PFSK-1 (cell line): ENCODE data around the gene MYOT.

Source experiments
- FOXP2 ChIP-seq: optimal IDR thresholded peaks from 2 replicates; pipeline ENCODE3; 2011; ENCODE audit warnings: borderline replicate concordance, control low read depth, inconsistent platforms; ENCODE audit not compliant: insufficient read depth; ENCODE audit errors: extremely low read length, extremely low read depth
- POLR2AphosphoS5 ChIP-seq: IDR thresholded peaks from 2 replicates; pipeline ENCODE4 v1.6.1; 2012; ENCODE audit warnings: low read depth, mild to moderate bottlenecking, control low read depth, low read length, moderate library complexity
- SIN3A ChIP-seq: IDR thresholded peaks from 2 replicates; pipeline ENCODE4 v1.6.1; 2012; ENCODE audit warnings: mild to moderate bottlenecking, low read length, moderate library complexity, borderline replicate concordance; ENCODE audit not compliant: insufficient read depth
- TAF1 ChIP-seq: IDR thresholded peaks from 2 replicates; pipeline ENCODE4 v1.6.1; 2012; ENCODE audit warnings: low read length, control low read depth, borderline replicate concordance; ENCODE audit not compliant: insufficient read depth
- TF ChIP-seq, protein P1 (sequence below), 2 experiments: IDR thresholded peaks; 2 replicates each; pipeline versions ENCODE4 v1.6.1 to v1.8.0; 2011 to 2012; ENCODE audit warnings: low read depth in 2 of 2, low read length in 2 of 2, control low read depth in 1 of 2, inconsistent platforms in 1 of 2, mild to moderate bottlenecking in 1 of 2, moderate library complexity in 1 of 2; ENCODE audit not compliant: insufficient read depth in 1 of 2

MYOT gene

DNA sequence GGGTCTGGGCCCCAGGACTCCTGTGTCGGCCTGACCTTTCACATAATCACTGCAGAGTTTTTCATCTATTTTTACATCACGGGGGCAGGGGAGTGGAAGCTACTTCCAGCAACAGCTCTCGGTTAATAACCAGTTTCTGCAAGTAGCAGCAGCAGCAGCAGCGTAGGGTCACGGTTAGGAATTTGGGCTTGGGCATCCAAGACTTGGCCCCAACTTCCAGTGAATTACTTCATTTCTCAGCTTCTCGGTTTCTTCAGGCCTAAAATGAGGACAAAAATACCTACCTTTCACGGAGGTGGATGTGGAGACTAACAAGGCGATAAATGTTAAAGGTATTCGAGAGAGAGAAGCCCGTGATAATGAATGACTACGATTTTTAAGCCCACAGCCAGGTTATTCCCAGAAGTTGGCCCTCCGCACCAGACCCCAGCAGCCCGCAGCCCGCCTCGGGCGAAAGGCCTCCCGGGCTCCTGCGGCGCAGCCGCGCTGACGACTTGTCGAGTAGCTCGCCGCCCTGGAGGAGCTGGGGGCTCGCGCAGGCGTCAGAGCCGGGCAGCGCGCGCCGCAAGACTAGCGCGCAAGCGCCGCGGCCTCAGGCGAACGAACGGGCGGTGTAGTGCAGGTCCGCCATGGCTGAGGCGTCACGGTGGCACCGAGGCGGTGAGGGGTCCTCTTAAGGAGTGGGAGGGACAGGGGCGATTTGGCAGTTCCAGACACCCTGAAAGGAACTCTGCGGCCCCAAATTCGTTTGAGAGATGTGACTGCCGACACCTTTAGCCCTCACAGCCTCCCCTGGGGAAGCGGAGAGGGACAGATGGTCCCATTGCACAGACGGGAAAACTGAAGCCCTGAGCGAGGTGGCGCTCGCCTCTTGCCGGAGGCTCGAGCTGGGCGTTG lies 21.5 kb downstream of the MYOT start, which contains the start of gene PKD2L2:
TSS of gene PKD2L2 (plus strand) at position 595 of the 897 bp plus-strand sequence. CDS start at position 630, 35 bp downstream.
- TF ChIP-seq FOXP2 (no peak), TAF1 (no peak), SIN3A (no peak), POLR2AphosphoS5 (no peak)
- TF ChIP-seq, protein P1, sequence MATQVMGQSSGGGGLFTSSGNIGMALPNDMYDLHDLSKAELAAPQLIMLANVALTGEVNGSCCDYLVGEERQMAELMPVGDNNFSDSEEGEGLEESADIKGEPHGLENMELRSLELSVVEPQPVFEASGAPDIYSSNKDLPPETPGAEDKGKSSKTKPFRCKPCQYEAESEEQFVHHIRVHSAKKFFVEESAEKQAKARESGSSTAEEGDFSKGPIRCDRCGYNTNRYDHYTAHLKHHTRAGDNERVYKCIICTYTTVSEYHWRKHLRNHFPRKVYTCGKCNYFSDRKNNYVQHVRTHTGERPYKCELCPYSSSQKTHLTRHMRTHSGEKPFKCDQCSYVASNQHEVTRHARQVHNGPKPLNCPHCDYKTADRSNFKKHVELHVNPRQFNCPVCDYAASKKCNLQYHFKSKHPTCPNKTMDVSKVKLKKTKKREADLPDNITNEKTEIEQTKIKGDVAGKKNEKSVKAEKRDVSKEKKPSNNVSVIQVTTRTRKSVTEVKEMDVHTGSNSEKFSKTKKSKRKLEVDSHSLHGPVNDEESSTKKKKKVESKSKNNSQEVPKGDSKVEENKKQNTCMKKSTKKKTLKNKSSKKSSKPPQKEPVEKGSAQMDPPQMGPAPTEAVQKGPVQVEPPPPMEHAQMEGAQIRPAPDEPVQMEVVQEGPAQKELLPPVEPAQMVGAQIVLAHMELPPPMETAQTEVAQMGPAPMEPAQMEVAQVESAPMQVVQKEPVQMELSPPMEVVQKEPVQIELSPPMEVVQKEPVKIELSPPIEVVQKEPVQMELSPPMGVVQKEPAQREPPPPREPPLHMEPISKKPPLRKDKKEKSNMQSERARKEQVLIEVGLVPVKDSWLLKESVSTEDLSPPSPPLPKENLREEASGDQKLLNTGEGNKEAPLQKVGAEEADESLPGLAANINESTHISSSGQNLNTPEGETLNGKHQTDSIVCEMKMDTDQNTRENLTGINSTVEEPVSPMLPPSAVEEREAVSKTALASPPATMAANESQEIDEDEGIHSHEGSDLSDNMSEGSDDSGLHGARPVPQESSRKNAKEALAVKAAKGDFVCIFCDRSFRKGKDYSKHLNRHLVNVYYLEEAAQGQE (IDR thresholded peaks at IDR 0.05; ENCODE audit: insufficient read depth in 1 of 2, low read depth in 2 of 2, low read length in 2 of 2): no peak

GRCh38 chr5:137890845-137891244 lies 23.2 kb downstream of the MYOT start:
- no peak for TF ChIP-seq FOXP2
- no peak for TF ChIP-seq TAF1
- TF ChIP-seq SIN3A: no peak
- TF ChIP-seq, protein P1 (IDR thresholded peaks at IDR 0.05; ENCODE audit: insufficient read depth in 1 of 2, low read depth in 2 of 2, low read length in 2 of 2): no peak
- TF ChIP-seq POLR2AphosphoS5: no peak

DNA sequence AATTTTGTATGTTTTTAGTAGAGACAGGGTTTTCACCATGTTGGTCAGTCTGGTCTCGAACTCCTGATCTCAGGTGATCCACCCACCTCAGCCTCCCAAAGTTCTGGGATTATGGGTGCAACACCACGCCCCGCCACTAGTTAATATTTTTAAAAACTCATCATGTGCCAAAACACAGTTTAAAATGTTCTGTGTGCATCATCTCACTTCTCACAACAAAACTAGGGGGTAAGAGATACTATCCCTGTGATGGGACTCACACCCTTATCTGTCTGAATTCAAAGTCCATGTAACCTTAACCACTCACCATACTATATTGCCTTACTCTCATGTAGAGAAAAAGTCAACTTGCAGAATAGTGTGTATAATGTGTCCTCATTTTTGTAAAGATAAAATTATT lies 24.2 kb downstream of the MYOT start:
- TF ChIP-seq SIN3A (no peak), FOXP2 (no peak), TAF1 (no peak), POLR2AphosphoS5 (no peak)
- TF ChIP-seq, protein P1 (IDR thresholded peaks at IDR 0.05; ENCODE audit: insufficient read depth in 1 of 2, low read depth in 2 of 2, low read length in 2 of 2): no peak

DNA sequence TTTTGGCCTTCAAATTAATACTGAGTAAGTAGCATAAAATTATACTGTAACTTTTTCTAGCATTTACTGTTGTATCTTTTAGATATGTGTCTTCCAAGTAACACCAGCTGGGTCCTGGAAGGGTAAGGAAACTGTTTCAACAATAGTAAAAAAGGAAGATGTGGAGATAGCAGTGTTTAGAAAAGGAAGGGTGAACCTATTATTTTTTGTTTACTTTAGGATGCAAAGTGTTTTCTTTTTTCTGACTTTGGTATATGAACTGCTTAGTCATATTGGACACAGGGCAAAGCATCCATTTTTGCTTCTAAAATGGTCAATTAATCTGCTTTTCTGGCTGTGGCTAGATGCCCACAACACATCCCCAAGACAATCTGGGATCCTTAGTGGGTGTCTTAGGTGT lies 26.9 kb downstream of the MYOT start:
- TF ChIP-seq SIN3A (no peak), POLR2AphosphoS5 (no peak), TAF1 (no peak), FOXP2 (no peak)
- TF ChIP-seq, protein P1 (IDR thresholded peaks at IDR 0.05; ENCODE audit: insufficient read depth in 1 of 2, low read depth in 2 of 2, low read length in 2 of 2): no peak
